Skin epidermis (tissue), 12 donors: ENCODE results near the gene GCHFR.

Experiments
- H3K27ac ChIP-seq, 21 experiments: fragments of 200-600 bp; sonication (generic) in 11 of 21; one replicate each; pipeline ENCODE4 v1.5.0; 2020; ENCODE audit warnings: mild to moderate bottlenecking in 3 of 21, inconsistent platforms in 2 of 21, moderate library complexity in 2 of 21
- H3K4me3 ChIP-seq, 7 experiments: fragments of 200-600 bp; sonication (generic) in 2 of 7; one replicate each; pipeline ENCODE4 v1.5.0; 2020; ENCODE audit warnings: inconsistent platforms in 2 of 7, mild to moderate bottlenecking in 2 of 7, moderate library complexity in 1 of 7

GCHFR gene

GRCh38 chr15:40803688-40804087 is 39.8 kb downstream of the GCHFR start:
- Histone ChIP-seq H3K27ac (no peak overlapping the region), H3K4me3 (no peak overlapping the region)

GRCh38 chr15:40806672-40807027 is 42.8 kb downstream of the GCHFR start:
- Histone ChIP-seq H3K27ac (peak overlapping the region; percentile 88 to 99 (median 96)), H3K4me3 (peak overlapping the region; percentile 74 to 97 (median 91))

- H3K4me3 ChIP-seq: peak within 1 kb of the TSS; percentile 74 to 97 (median 91)
- peak within 1 kb of the TSS; percentile 88 to 99 (median 96) for H3K27ac ChIP-seq
Measured at GRCh38 chr15:40807028-40807887, 43.4 kb downstream of the GCHFR start, which contains the start of the genes DNAJC17 and ZFYVE19. TSS of gene DNAJC17 (minus strand) at chr15:40807473. CDS start at chr15:40807446, 27 bp downstream. TSS of gene ZFYVE19 (plus strand) at chr15:40807089. CDS start at chr15:40807590, 501 bp downstream.

DNA sequence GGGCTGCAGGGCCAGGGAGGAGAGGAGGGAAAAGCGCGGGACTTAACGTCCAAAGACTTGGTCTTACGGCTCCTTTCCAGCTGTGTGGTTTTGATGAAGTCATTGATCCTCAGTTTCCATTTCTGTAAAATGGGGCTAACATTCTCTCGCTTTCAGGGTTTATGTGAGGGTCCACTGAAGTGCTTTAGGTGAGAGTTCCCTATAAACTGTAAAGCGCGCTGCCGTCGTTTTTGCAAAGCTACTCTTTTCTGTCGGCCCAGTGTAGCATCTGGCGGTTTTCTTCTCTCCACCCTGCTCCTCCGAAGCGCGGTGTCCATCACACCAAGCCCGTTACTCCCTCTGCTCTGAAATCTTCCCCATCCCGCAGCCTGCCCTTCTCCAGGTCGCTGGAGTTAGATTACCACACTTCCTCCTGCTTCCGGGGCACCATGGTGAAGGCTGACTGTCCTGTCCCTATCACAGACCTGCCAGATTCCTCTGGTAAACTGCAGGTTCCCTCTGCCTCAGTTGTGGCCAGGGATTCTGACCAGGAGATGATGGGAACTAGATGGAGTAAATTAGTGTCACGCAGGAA is 44.1 kb downstream of the GCHFR start:
- peak overlapping the region in 19 of 21 experiments; percentile 41 to 99 (median 96) for H3K27ac ChIP-seq
- peak overlapping the region; percentile 74 to 97 (median 91) for H3K4me3 ChIP-seq

DNA sequence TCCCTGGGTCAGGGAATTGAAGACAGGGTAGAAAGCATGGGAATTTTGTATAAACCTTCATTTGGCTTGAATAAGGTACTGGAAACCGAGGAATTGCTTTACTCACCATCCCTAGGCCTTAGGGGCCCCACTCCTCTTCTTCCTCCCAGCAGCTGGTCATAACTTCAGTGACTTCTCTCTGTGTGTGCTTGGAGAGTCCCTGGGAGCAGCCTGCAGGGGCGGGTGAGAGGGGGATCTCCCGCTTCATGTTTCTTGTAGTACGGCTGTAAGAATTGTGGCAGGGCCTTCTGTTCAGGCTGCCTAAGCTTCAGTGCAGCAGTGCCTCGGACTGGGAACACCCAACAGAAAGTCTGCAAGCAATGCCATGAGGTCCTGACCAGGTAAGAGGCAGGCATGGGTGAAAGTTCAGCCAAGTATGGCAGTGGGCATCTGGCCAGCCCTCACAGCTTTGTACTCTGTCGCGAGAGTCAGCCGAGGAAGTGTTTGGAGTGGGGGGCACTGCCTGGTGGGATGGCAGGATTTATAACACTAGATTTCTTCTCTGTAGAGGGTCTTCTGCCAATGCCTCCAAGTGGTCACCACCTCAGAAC is 45.1 kb downstream of the GCHFR start:
- Histone ChIP-seq H3K4me3 (no peak overlapping the region), H3K27ac (peak overlapping the region in 1 of 21 experiments; percentile 53)

- H3K27ac ChIP-seq: no peak overlapping the region
- no peak overlapping the region for H3K4me3 ChIP-seq
Measured at GRCh38 chr15:40812721-40813425, 49.0 kb downstream of the GCHFR start.

DNA sequence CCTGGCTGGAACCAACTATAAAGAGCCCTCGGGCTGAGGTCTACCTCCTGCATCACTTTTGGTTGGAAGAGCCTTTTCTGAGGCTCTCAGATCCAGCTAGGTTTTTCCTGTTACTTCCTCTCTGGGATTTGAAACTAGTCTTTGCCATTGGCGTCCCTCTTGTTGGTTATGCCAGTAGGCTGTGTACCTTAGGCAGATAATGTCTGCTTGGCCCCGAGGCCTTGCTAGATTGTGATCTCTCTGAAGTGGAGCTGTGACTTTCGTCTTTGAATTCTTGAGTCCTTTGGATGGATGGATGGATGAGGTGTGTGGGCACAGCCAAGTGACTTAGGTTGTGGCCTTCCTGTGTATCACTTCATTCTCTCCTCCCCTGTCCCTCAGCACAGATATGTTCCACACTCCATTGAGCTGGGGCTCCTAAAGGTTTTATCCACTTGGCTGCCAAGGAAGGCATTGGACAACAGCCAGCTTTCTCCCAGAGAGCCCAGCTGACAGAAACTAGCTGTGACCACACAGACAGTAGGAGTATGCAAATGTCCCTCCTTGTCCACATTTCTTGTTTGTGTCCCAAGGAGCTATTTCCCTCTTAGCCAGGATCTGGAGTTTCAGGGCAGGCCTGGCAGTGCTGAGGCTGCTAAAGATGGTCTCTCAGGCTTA is 51.3 kb downstream of the GCHFR start:
- Histone ChIP-seq H3K27ac (no peak overlapping the region), H3K4me3 (no peak overlapping the region)
